ENCODE data around the gene ACTN4. TPM values are rescaled to one million over a fixed set of nuclear protein-coding genes. Genes with fewer than 3 reads are reported as not detected.

The ACTN4 gene
- total and polyA plus RNA-seq, 2 experiments from 2014 or later, result 68.9 to 427 TPM

DNA sequence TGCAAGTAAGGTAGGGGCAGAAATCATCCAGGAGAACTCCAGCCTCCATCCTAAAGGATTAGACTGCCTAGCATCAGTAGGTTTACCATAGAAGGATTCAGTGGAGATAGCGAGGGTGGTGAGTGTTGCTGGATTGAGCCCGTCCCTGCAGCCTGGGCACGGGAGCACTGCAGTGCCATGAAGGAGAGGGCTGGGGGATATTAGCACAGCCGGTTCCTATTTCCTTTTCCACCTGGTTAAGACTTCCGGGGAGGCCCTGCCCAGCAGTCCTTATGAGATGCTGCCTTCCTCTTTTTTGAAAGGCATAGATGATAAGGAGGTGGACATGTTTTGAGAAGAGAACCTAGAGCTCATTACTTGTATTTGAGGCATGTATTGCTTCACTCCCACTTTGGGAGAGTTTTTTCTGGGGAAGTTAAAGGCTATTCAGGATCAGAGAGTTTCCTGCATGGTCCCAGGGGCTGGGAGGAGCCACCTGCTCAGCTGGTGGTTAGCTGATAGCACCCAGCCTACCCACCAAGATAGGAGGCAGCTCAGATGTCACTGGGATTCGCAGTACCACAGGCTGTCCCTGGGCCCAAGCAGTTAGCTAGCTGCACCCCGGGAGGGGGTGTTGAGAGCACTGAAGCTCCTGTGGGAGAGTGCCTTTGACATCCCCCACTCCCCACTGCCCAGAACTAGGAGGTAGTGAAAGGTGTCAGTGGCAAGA, 17.2 kb downstream of the ACTN4 start:
- Histone ChIP-seq H3K4me1 (ENCODE audit: insufficient read depth) (peaks cover 88% of the 10 kb centered on the region), H3K36me3 (ENCODE audit: insufficient read depth) (no peaks in the 10 kb centered on the region; the same call in 1 of the 2 replicates), H3K27me3 (ENCODE audit: insufficient read depth) (no peaks in the 10 kb centered on the region), H3K9me2 (ENCODE audit: insufficient read depth) (no peaks in the 10 kb centered on the region), H3F3A (replicated peaks; ENCODE audit: low read depth) (peaks cover 17% of the 10 kb centered on the region), H3K79me2 (replicated peaks; ENCODE audit: insufficient read depth) (peaks cover 92% of the 10 kb centered on the region), H3K4me3 (peak overlapping the region; percentile 31; the same call in 1 of the 2 replicates), H3K4me2 (peak overlapping the region; percentile 72), H3K27ac (ENCODE audit: low read depth) (peak overlapping the region; percentile 99), H2AFZ (no peak overlapping the region), H4K20me1 (replicated peaks; ENCODE audit: insufficient read depth) (peaks cover 19% of the 10 kb centered on the region)
- ATAC-seq (peak; percentile 8), DNase-seq (ENCODE audit: low spot score) (no peak)
- H3K36me3 Mint-ChIP-seq (ENCODE audit: low read depth), result peaks cover 33% of the 10 kb centered on the region
- peak overlapping the region; percentile 98 for H3K27ac Mint-ChIP-seq
- peaks cover 95% of the 10 kb centered on the region for H3K4me1 Mint-ChIP-seq
- peak overlapping the region; percentile 31; the same call in 2 of the 3 replicates for H3K4me3 Mint-ChIP-seq
- H3K27me3 Mint-ChIP-seq (ENCODE audit: insufficient read depth, low read depth, poor library complexity), result peaks cover 36% of the 10 kb centered on the region
- no peaks in the 10 kb centered on the region for H3K9me3 Mint-ChIP-seq
- TF ChIP-seq, protein P1, sequence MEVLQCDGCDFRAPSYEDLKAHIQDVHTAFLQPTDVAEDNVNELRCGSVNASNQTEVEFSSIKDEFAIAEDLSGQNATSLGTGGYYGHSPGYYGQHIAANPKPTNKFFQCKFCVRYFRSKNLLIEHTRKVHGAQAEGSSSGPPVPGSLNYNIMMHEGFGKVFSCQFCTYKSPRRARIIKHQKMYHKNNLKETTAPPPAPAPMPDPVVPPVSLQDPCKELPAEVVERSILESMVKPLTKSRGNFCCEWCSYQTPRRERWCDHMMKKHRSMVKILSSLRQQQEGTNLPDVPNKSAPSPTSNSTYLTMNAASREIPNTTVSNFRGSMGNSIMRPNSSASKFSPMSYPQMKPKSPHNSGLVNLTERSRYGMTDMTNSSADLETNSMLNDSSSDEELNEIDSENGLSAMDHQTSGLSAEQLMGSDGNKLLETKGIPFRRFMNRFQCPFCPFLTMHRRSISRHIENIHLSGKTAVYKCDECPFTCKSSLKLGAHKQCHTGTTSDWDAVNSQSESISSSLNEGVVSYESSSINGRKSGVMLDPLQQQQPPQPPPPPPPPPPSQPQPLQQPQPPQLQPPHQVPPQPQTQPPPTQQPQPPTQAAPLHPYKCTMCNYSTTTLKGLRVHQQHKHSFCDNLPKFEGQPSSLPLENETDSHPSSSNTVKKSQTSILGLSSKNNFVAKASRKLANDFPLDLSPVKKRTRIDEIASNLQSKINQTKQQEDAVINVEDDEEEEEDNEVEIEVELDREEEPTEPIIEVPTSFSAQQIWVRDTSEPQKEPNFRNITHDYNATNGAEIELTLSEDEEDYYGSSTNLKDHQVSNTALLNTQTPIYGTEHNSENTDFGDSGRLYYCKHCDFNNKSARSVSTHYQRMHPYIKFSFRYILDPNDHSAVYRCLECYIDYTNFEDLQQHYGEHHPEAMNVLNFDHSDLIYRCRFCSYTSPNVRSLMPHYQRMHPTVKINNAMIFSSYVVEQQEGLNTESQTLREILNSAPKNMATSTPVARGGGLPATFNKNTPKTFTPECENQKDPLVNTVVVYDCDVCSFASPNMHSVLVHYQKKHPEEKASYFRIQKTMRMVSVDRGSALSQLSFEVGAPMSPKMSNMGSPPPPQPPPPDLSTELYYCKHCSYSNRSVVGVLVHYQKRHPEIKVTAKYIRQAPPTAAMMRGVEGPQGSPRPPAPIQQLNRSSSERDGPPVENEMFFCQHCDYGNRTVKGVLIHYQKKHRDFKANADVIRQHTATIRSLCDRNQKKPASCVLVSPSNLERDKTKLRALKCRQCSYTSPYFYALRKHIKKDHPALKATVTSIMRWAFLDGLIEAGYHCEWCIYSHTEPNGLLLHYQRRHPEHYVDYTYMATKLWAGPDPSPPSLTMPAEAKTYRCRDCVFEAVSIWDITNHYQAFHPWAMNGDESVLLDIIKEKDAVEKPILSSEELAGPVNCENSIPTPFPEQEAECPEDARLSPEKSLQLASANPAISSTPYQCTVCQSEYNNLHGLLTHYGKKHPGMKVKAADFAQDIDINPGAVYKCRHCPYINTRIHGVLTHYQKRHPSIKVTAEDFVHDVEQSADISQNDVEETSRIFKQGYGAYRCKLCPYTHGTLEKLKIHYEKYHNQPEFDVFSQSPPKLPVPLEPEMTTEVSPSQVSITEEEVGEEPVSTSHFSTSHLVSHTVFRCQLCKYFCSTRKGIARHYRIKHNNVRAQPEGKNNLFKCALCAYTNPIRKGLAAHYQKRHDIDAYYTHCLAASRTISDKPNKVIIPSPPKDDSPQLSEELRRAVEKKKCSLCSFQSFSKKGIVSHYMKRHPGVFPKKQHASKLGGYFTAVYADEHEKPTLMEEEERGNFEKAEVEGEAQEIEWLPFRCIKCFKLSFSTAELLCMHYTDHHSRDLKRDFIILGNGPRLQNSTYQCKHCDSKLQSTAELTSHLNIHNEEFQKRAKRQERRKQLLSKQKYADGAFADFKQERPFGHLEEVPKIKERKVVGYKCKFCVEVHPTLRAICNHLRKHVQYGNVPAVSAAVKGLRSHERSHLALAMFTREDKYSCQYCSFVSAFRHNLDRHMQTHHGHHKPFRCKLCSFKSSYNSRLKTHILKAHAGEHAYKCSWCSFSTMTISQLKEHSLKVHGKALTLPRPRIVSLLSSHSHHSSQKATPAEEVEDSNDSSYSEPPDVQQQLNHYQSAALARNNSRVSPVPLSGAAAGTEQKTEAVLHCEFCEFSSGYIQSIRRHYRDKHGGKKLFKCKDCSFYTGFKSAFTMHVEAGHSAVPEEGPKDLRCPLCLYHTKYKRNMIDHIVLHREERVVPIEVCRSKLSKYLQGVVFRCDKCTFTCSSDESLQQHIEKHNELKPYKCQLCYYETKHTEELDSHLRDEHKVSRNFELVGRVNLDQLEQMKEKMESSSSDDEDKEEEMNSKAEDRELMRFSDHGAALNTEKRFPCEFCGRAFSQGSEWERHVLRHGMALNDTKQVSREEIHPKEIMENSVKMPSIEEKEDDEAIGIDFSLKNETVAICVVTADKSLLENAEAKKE (CRISPR knock-in tag; IDR thresholded peaks at IDR 0.05), result no peak
- TF ChIP-seq EZH2 (IDR thresholded peaks at IDR 0.05; ENCODE audit: low read depth, unreplicated experiment), result no peak
- no peak for TF ChIP-seq ZNF114 (CRISPR knock-in tag; IDR thresholded peaks at IDR 0.05)
- TF ChIP-seq ETS1 (IDR thresholded peaks at IDR 0.05), result no peak
- no peak for TF ChIP-seq CTCF (conservative IDR thresholded peaks at IDR 0.05; ENCODE audit: low read depth in 2 of 2)
- TF ChIP-seq ZNF331 (CRISPR knock-in tag; IDR thresholded peaks at IDR 0.05; ENCODE audit: low read depth), result no peak
- no peak for TF ChIP-seq CREB1 (CRISPR knock-in tag; IDR thresholded peaks at IDR 0.05; ENCODE audit: low read depth)

Data from GM23338 (cell line).